Head of caudate nucleus (tissue), 42 donors: ENCODE results near the gene HSD17B1.
"Not testable (repeated sequence)": the region's sequence is repeated elsewhere in the genome, so short reads cannot be mapped to it uniquely, and the experiment has no call there.

Source experiments
- DNase-seq, 42 donors: peaks; one replicate each; pipeline versions ENCODE4 v3.0.0 to v3.0.0-alpha.2; 2020 to 2021; ENCODE audit warnings: mixed read lengths in 7 of 42
- intact Hi-C: fragments of 100-400 bp; cut with DNase I; formaldehyde crosslinking; loops from one replicate; pipeline ENCODE4 v1.15.0; 2022

Gene HSD17B1

DNA sequence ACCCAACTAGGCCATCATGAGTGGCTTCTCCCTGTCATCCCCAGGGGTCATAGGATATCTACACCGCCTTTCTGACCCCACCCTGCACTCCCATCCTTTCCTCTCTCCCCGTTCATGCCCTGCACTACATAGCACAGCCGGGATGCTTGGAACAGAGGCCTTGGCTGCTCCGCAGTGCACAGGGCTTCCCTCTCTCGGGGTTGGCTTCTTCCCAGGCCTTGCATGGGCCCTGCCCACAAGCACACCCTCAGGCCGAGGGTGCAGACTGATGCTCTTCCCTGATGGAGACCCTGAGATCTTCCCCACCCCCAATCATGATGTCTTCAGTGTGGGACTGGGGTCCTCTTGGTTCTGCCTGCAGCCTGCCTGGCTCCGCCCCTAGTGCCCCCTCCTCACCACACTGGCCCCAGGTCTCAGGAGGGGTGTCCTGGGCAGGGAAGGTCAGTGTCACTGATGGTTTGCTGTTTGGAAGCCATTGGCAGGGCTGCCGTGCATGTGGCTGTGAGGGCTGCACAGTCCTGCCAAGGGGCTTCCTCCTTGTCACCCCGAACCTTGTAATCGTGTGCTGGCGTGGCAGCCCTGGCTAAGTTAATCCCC is 31.0 kb upstream of the HSD17B1 start:
- intact Hi-C loops = no loop called here
- no peak for DNase-seq

GRCh38 chr17:42522263-42522790 is 30.4 kb upstream of the HSD17B1 start:
- DNase-seq = no peak
- intact Hi-C loops = no loop called here

DNA sequence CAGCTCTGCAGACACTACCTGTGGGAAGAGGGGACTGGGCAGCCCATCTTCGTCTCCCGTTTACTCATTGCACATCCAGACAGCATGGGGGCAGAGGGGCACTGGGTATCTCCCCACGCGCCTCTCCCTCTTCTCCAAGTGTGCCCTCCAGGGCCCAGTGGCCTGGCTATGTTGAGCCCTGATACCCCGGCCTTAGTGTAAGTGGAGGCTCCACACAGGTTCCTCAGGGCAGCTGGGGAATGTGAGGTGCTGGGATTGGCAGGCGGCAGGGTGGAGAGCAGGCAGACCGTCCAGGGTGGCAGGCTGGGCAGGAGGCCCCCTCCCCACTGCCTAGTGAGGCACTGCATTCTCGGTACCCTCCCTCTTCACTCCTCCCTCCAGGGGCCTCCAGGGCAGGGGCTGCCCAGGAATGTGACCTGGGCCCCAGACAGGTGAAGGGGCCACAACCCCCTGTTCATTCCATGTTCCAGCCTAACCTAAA is 29.9 kb upstream of the HSD17B1 start:
- intact Hi-C loops = no loop called here
- DNase-seq = no peak

DNA sequence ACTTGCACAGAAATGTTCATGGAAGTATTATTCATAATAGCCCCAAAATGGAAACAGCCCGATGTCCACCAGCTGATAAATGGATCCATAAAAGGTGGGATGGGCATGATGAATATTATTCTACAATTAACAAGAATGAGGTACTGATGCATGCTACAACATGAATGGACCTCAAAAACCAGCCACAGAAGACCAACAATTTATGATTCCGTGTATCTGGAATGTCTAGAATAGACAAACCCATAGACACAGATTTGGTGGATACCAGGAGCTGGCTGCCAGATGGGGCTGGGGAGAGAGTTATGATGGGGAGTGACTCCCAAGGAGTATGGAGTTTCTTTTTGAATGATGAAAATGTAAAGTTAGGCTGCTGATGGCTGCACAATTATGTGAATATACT is 27.5 kb upstream of the HSD17B1 start:
- intact Hi-C loops = no loop called here

DNA sequence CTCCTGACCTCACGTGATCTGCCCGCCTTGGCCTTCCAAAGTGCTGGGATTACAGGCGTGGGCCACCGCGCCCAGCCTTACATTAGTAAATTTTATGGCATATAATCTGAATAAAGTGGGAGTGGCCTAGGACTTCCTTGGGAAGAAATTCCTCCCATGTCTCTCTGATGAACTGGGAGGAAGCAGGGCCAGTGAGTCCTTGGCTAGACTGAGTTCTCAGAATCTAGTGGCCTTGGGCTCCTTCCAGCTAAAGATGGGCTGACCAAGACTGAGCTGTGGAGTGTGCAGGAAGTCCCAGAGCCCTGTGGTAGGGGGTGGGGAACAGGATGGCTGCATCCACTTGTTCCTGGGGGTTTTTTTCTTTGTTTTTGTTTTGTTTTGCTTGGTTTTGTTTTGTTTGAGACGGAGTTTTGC is 26.7 kb upstream of the HSD17B1 start:
- intact Hi-C loops = no loop called here
- no peak for DNase-seq

More for the DNA sequence above, 27.5 kb upstream of the HSD17B1 start:
- no peak for DNase-seq

- DNase-seq = no peak
- intact Hi-C loops = no loop called here
Observed at GRCh38 chr17:42527932-42528331, 24.8 kb upstream of the HSD17B1 start.

DNA sequence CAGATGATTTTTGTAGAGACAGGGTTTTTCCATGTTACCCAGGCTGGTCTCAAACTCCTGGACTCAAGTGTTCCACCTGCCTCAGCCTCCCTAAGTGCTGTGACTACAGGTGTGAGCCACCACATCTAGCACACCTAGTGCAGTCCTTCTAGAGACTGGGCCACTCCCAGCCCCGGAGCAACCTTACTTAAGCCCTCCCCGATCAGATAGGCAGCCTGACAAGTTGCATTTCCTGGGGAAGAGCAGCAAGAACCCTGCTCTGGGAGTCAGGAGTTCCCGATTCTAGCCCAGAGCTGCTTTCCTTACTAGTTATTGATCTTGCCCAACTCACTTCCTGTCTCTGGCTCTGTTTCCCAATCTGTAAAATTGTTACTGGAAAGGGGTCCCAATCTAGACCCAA is 23.7 kb upstream of the HSD17B1 start:
- intact Hi-C loops = no loop called here
- no peak for DNase-seq

DNA sequence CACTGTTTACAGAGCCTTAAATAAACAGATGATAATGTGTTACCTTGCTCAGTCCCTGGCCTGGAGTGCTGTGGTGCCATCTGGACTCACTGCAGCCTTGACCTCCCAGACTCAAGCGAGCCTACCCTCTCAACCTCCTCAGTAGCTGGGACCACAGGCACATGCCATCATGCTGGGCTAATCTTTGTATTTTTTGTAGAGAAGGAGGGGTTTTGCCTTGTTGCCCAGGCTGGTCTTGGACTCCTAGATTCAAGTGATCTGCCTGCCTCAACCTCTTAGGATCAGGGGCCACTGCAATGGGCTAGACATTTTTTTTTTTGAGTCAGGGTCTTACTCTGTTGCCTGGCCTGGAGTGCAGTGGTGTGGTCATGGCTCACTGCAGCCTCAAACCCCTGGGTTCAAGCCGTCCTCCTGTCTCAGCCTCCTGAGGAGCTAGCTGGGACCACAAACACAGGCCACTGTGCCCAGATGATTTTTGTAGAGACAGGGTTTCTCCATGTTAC is 21.7 kb upstream of the HSD17B1 start:
- no peak for DNase-seq
- intact Hi-C loops = no loop called here

GRCh38 chr17:42531455-42532354 is 21.0 kb upstream of the HSD17B1 start:
- intact Hi-C loops = no loop called here
- DNase-seq = peak in 40 of 42 donors; percentile 37 to 85 (median 68)

DNA sequence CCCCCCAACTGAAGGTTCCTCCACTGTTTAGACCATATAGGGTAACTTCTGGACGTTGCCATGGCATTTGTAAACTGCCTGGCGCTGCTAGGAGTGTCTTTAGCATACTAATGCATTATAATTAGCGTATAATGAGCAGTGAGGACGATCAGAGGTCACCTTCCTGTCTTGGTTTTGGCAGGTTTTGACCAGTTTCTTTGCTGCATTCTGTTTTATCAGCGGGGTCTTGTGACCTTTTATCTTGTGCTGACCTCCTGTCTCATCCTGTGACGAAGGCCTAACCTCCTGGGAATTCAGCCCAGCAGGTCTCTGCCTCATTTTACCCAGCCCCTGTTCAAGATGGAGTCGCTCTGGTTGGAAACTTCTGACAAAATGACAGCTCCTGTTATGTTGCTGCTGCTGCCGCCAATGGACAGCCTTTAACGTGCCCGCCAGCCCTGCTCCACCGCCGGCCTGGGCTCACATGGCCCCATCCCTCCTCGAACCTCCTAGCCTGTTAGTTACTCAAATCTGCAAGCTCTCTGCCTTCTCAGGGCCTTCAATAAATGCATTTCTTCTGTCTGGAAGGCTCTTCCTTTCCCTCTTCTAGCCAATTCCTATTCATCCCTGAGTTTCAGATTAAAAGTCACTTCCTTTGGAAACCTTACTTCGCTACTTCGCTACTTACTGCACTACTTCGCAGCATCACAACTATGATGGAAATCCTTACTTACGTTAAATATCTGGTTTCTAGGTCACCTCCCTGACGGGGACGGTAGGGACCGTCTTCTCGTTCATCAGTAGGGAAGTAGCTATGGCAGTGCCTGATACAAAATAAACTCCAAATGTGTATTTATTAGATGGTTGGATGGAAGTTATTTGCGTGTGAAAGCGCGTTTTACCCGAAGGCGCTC is 17.3 kb upstream of the HSD17B1 start:
- intact Hi-C loops = no loop called here
- DNase-seq = peak in 1 of 42 donors; percentile 33

GRCh38 chr17:42536048-42536371 is 16.7 kb upstream of the HSD17B1 start, which contains the start of gene NAGLU:
Gene NAGLU (plus strand): TSS chr17:42536241. CDS start chr17:42536273, 32 bp downstream.
- DNase-seq = peak; percentile 87 to 99 (median 96)
- intact Hi-C loops = no loop called here

GRCh38 chr17:42536372-42537155 is 16.2 kb upstream of the HSD17B1 start:
- peak in 41 of 42 donors; percentile 63 to 91 (median 79) for DNase-seq

DNA sequence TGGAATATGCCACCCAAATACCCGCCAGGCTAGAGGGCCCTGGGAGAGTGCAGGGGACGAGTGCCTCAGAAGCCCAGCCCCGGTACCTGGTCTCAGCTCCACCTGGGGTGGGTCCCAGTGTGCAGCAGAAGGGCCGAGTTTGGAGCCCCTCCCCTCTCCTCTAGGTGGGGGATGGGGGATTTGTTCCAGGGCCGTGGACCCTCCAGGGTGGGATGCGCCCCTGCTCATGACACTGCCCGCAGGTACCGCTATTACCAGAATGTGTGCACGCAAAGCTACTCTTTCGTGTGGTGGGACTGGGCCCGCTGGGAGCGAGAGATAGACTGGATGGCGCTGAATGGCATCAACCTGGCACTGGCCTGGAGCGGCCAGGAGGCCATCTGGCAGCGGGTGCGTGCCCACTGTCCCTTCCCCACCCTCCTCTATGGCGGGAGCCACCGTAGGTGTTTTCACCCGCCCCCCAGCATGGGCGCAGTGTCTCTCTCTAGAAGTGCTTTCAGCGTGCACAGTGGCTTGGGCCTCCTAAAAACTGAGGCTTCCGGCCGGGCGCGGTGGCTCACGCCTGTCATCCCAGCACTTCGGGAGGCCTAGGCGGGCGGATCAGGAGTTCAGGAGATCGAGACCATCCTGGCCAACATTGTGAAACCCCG is 15.4 kb upstream of the HSD17B1 start:
- intact Hi-C loops = no loop called here
- DNase-seq = no peak

More at GRCh38 chr17:42536372-42537155, 16.2 kb upstream of the HSD17B1 start:
- intact Hi-C loops = no loop called here

DNA sequence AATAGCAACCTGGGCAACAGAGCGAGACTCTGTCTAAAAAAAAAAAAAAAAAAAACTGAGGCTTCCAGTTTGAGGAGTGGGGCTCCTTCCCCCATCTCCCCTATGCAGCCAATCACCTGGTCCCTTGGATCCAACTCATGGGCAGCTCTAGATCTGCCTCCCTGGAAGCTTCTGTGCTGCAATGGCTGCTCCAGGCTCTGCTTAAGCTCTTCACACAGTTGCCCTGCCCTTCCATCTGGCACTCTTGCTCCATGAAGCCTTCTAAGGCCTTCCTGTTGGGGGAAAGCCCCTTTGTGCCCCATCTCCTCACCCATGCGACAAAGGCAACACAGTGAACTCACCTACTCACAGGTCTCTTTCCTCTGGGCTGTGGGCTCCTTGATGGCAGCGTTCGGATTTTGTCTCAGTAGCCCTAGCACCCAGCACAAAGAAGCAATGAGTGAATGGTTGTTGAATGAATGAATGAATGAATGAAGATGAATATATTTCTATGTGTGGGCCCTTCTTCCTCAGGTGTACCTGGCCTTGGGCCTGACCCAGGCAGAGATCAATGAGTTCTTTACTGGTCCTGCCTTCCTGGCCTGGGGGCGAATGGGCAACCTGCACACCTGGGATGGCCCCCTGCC is 14.8 kb upstream of the HSD17B1 start:
- intact Hi-C loops = no loop called here
- no peak for DNase-seq

GRCh38 chr17:42538482-42538881 is 14.2 kb upstream of the HSD17B1 start:
- intact Hi-C loops = no loop called here
- DNase-seq = no peak

DNA sequence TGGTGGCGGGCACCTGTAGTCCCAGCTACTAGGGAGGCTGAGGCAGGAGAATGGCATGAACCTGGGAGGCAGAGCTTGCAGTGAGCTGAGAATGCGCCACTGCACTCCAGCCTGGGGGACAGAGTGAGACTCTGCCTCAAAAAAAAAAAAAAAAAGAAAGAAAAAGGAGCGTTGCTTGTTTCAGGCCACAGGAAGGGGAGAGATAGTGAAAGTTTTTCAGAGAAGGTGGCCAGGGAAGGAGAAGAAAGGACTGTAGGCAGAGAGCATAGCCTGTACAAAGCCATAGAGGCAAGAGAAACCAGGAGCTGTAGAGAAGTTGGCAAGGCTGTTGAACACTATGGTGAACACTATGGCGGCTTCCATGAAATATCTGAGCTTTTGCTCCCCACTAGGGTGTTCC is 12.2 kb upstream of the HSD17B1 start:
- intact Hi-C loops, DNase-seq: not testable (repeated sequence)
